GM06990 (cell line): Measurements from ENCODE around the gene LY6G6C.

Experiments
- DNase-seq: peaks from one replicate; pipeline ENCODE4 v3.0.0-alpha.2; 2011; ENCODE audit not compliant: insufficient read length; ENCODE audit errors: extremely low read depth
- H3K27me3 ChIP-seq: replicated peaks from 2 replicates; pipeline ENCODE4 v1.6.0; 2011; ENCODE audit warnings: low read length; ENCODE audit not compliant: control insufficient read depth, insufficient read depth
- H3K36me3 ChIP-seq: 2 replicates; pipeline ENCODE4 v1.5.1; 2011; ENCODE audit warnings: low read length; ENCODE audit not compliant: control insufficient read depth, insufficient read depth
- H3K4me3 ChIP-seq: replicated peaks from 2 replicates; pipeline ENCODE4 v1.5.1; 2011; ENCODE audit warnings: low read depth, mild to moderate bottlenecking, control low read depth, low read length
- CTCF ChIP-seq: IDR thresholded peaks from 2 replicates; pipeline ENCODE4 v1.5.1; 2011; ENCODE audit warnings: low read length, control low read depth, mild to moderate bottlenecking, inconsistent platforms; ENCODE audit not compliant: insufficient read depth, poor library complexity, severe bottlenecking

LY6G6C gene

GRCh38 chr6:31727034-31727716 lies 5.6 kb upstream of the LY6G6C start:
- DNase-seq: no peak
- Histone ChIP-seq H3K36me3 (peaks cover 4% of the 10 kb centered on the region; the same call in 1 of the 2 replicates), H3K27me3 (no peaks in the 10 kb centered on the region), H3K4me3 (no peak overlapping the region)
- TF ChIP-seq CTCF: no peak

GRCh38 chr6:31725502-31726350 lies 4.2 kb upstream of the LY6G6C start:
- Histone ChIP-seq H3K4me3 (no peak overlapping the region), H3K36me3 (no peaks in the 10 kb centered on the region), H3K27me3 (no peaks in the 10 kb centered on the region)
- no peak for TF ChIP-seq CTCF
- no peak for DNase-seq

- no peaks in the 10 kb centered on the region for H3K27me3 ChIP-seq
- TF ChIP-seq CTCF: no peak
These were observed 2.6 kb upstream of the LY6G6C start for GRCh38 chr6:31723980-31724691.

GRCh38 chr6:31723245-31723979 lies 1.9 kb upstream of the LY6G6C start, which contains the start of gene MPIG6B:
Gene MPIG6B, plus strand, starts transcription at chr6:31723373. Its CDS starts 11 bp downstream, at chr6:31723384.
- no peaks in the 10 kb centered on the region for H3K36me3 ChIP-seq
- no peak for DNase-seq
- TF ChIP-seq CTCF: no peak
- no peak within 1 kb of the TSS for H3K4me3 ChIP-seq
- no peaks in the 10 kb centered on the region for H3K27me3 ChIP-seq

More at GRCh38 chr6:31723980-31724691, 2.6 kb upstream of the LY6G6C start:
- no peak for DNase-seq
- Histone ChIP-seq H3K4me3 (no peak overlapping the region), H3K36me3 (no peaks in the 10 kb centered on the region)

- no peaks in the 10 kb centered on the region for H3K36me3 ChIP-seq
- no peak for DNase-seq
- no peak for TF ChIP-seq CTCF
- H3K27me3 ChIP-seq: no peaks in the 10 kb centered on the region; the same call in 1 of the 2 replicates
- H3K4me3 ChIP-seq: no peak overlapping the region
These were observed 627 bp upstream of the LY6G6C start for GRCh38 chr6:31722173-31722572.
